VCaP (cell line): ENCODE data around the gene TMEM135.

Source experiments
- H3K27ac ChIP-seq: fragments of 450-650 bp; 2 replicates; pipeline ENCODE4 v1.5.1; 2017
- CTCF ChIP-seq: fragments of 450-650 bp; conservative IDR thresholded peaks from 2 replicates; pipeline ENCODE4 v1.5.1; 2017; ENCODE audit warnings: mild to moderate bottlenecking, moderate library complexity

The TMEM135 gene

GRCh38 chr11:87134524-87135106 lies 96.9 kb downstream of the TMEM135 start:
- H3K27ac ChIP-seq, result no peak overlapping the region
- TF ChIP-seq CTCF, result no peak

- TF ChIP-seq CTCF, result no peak
- no peak overlapping the region for H3K27ac ChIP-seq
Measured at GRCh38 chr11:87136236-87136635, 98.5 kb downstream of the TMEM135 start.

GRCh38 chr11:87137711-87138110 lies 100.0 kb downstream of the TMEM135 start:
- no peak for TF ChIP-seq CTCF
- no peak overlapping the region for H3K27ac ChIP-seq

- no peak for TF ChIP-seq CTCF
- H3K27ac ChIP-seq, result no peak overlapping the region
Measured at GRCh38 chr11:87139475-87139874, 101.7 kb downstream of the TMEM135 start.

GRCh38 chr11:87141322-87141721 lies 103.6 kb downstream of the TMEM135 start:
- no peak overlapping the region for H3K27ac ChIP-seq
- TF ChIP-seq CTCF, result no peak

GRCh38 chr11:87141980-87142514 lies 104.3 kb downstream of the TMEM135 start:
- H3K27ac ChIP-seq, result no peak overlapping the region
- TF ChIP-seq CTCF, result no peak

GRCh38 chr11:87142594-87142993 lies 104.9 kb downstream of the TMEM135 start:
- H3K27ac ChIP-seq, result no peak overlapping the region
- TF ChIP-seq CTCF, result no peak
